ENCODE data around the gene GHR.

The GHR gene

GRCh38 chr5:42606464-42606869 is 183.2 kb downstream of the GHR start:
- no peaks in the 10 kb centered on the region for H3K4me1 Mint-ChIP-seq (ENCODE audit: low read depth)
- no peaks in the 10 kb centered on the region for H3K36me3 Mint-ChIP-seq
- no peak overlapping the region for H3K27ac Mint-ChIP-seq
- no peak overlapping the region for H3K4me3 Mint-ChIP-seq
- H3K27me3 Mint-ChIP-seq, result peaks cover 15% of the 10 kb centered on the region
- no peaks in the 10 kb centered on the region for H3K9me3 Mint-ChIP-seq (ENCODE audit: low read depth)

GRCh38 chr5:42611437-42611836 is 188.2 kb downstream of the GHR start:
- peaks cover 18% of the 10 kb centered on the region for H3K27me3 Mint-ChIP-seq
- no peak overlapping the region for H3K4me3 Mint-ChIP-seq
- no peaks in the 10 kb centered on the region for H3K36me3 Mint-ChIP-seq
- H3K27ac Mint-ChIP-seq, result no peak overlapping the region
- no peaks in the 10 kb centered on the region for H3K9me3 Mint-ChIP-seq (ENCODE audit: low read depth)
- H3K4me1 Mint-ChIP-seq (ENCODE audit: low read depth), result no peaks in the 10 kb centered on the region

- Mint-ChIP-seq H3K27ac (no peak overlapping the region), H3K4me1 (ENCODE audit: low read depth) (no peaks in the 10 kb centered on the region), H3K36me3 (no peaks in the 10 kb centered on the region), H3K9me3 (ENCODE audit: low read depth) (no peaks in the 10 kb centered on the region), H3K27me3 (peaks cover 11% of the 10 kb centered on the region), H3K4me3 (no peak overlapping the region)
Observed at GRCh38 chr5:42612750-42613366, 189.6 kb downstream of the GHR start.

DNA sequence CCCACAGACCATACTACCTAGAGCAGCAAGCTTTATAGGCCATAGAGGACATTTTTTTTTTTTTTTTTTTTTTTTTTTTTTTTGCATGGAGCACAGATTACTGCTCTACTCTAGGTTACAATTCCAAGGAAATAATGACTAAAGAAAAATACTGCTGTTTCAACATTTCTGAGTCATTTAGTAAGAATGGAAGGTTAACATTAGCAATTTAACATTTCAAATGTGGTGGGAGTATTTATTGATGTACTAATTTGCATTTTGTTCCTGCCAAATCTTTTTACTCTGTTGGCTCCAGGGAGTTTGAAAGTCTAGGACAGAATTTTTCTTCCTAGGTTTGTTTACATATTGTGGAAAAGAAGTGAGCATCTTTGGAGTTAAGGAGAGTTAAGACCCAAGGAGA is 191.3 kb downstream of the GHR start:
- Mint-ChIP-seq H3K9me3 (ENCODE audit: low read depth) (no peaks in the 10 kb centered on the region), H3K4me3 (no peak overlapping the region), H3K36me3 (no peaks in the 10 kb centered on the region), H3K27ac (no peak overlapping the region), H3K27me3 (peaks cover 9% of the 10 kb centered on the region), H3K4me1 (ENCODE audit: low read depth) (no peaks in the 10 kb centered on the region)

- Mint-ChIP-seq H3K9me3 (ENCODE audit: low read depth) (no peaks in the 10 kb centered on the region), H3K27ac (no peak overlapping the region), H3K27me3 (peaks cover 5% of the 10 kb centered on the region), H3K4me3 (no peak overlapping the region), H3K36me3 (no peaks in the 10 kb centered on the region), H3K4me1 (ENCODE audit: low read depth) (no peaks in the 10 kb centered on the region)
Observed at GRCh38 chr5:42620579-42621216, 197.5 kb downstream of the GHR start.

GRCh38 chr5:42621242-42621641 is 198.0 kb downstream of the GHR start:
- H3K36me3 Mint-ChIP-seq, result no peaks in the 10 kb centered on the region
- no peaks in the 10 kb centered on the region for H3K9me3 Mint-ChIP-seq (ENCODE audit: low read depth)
- H3K27me3 Mint-ChIP-seq, result peaks cover 1% of the 10 kb centered on the region
- no peaks in the 10 kb centered on the region for H3K4me1 Mint-ChIP-seq (ENCODE audit: low read depth)
- no peak overlapping the region for H3K27ac Mint-ChIP-seq
- H3K4me3 Mint-ChIP-seq, result no peak overlapping the region

DNA sequence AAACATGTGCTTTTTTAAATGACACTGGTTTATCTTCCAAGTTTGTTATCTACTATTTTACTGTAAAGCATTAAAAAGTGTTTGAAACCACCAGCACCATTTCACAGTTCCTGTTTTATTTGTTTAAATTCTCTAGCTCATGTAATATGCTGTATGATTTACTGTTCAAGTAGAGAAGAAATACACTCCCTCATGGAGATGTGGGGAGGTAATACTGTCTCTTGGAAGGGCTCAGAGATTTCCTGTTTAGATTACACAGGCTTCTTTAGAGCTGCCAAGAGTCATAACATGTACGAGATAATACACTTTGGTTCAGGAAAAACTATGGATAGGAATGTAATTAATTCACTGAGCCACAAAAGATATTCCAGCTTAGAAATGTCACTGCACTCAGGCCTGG is 198.4 kb downstream of the GHR start:
- Mint-ChIP-seq H3K27me3 (no peaks in the 10 kb centered on the region), H3K4me1 (ENCODE audit: low read depth) (no peaks in the 10 kb centered on the region), H3K9me3 (ENCODE audit: low read depth) (no peaks in the 10 kb centered on the region), H3K4me3 (no peak overlapping the region), H3K36me3 (no peaks in the 10 kb centered on the region), H3K27ac (no peak overlapping the region)

- no peaks in the 10 kb centered on the region for H3K36me3 Mint-ChIP-seq
- no peak overlapping the region for H3K27ac Mint-ChIP-seq
- no peaks in the 10 kb centered on the region for H3K4me1 Mint-ChIP-seq (ENCODE audit: low read depth)
- no peaks in the 10 kb centered on the region for H3K9me3 Mint-ChIP-seq (ENCODE audit: low read depth)
- no peak overlapping the region for H3K4me3 Mint-ChIP-seq
- no peaks in the 10 kb centered on the region for H3K27me3 Mint-ChIP-seq
Observed at GRCh38 chr5:42624912-42625311, 201.7 kb downstream of the GHR start.

DNA sequence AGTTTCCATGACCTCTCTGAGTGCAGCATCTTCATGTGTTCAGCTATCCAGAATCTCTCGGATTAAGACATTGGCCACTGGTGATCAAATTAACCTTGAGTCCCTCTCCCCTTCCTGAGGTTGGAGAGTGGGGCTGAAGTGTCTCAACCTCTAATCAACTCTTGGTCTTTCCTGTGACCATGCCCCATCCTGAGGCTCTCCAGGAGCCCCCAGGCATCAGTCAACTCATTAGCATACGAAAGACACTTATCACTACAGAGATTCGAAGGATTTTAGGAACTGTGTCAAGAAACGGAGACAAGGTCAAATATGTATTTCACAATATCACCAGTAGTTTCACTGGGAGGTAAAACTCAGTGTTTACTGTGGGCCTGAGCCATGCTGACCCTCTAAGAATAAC is 203.2 kb downstream of the GHR start:
- Mint-ChIP-seq H3K36me3 (no peaks in the 10 kb centered on the region), H3K9me3 (ENCODE audit: low read depth) (no peaks in the 10 kb centered on the region), H3K27ac (no peak overlapping the region), H3K4me3 (no peak overlapping the region), H3K27me3 (no peaks in the 10 kb centered on the region), H3K4me1 (ENCODE audit: low read depth) (no peaks in the 10 kb centered on the region)

DNA sequence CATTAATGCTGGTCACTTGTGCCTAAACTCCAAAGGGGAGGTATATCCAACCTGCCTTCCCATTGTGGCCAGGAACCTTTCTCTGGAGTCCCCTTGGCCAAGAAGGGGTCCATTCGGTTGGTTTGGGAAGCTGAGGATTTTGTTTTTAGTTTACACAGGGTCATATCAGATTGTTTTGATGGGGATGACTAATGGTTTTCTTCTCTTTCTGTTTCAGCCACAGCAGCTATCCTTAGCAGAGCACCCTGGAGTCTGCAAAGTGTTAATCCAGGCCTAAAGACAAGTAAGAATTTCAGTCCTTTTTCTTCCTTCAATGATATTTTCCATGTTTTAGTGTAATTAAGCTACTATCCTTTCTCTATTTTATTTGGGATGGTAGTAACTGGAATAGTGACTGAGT is 205.6 kb downstream of the GHR start:
- no peak overlapping the region for H3K4me3 Mint-ChIP-seq
- H3K9me3 Mint-ChIP-seq (ENCODE audit: low read depth), result no peaks in the 10 kb centered on the region
- no peaks in the 10 kb centered on the region for H3K27me3 Mint-ChIP-seq
- no peaks in the 10 kb centered on the region for H3K4me1 Mint-ChIP-seq (ENCODE audit: low read depth)
- no peak overlapping the region for H3K27ac Mint-ChIP-seq
- H3K36me3 Mint-ChIP-seq, result no peaks in the 10 kb centered on the region

GRCh38 chr5:42629284-42629683 is 206.0 kb downstream of the GHR start:
- no peaks in the 10 kb centered on the region for H3K9me3 Mint-ChIP-seq (ENCODE audit: low read depth)
- H3K36me3 Mint-ChIP-seq, result no peaks in the 10 kb centered on the region
- H3K27ac Mint-ChIP-seq, result no peak overlapping the region
- H3K4me3 Mint-ChIP-seq, result no peak overlapping the region
- no peaks in the 10 kb centered on the region for H3K4me1 Mint-ChIP-seq (ENCODE audit: low read depth)
- H3K27me3 Mint-ChIP-seq, result no peaks in the 10 kb centered on the region

DNA sequence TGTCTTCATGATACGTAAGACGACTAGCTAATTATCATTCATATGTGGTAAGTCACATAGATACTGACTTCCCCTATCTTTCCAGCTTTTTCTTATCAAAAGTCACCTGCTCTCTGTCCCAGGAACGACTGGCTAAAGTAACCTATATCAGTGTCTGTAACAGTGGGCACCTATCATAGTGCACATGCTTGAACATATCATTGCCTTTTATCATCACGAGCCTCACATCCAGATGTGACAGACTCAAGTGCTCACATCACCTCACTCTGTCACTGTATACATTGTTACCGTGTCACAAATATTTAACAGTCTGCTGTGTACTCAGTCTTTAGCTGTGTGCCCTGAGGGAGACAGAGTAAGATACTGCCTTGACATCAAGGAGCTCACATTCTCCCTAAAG is 208.0 kb downstream of the GHR start:
- Mint-ChIP-seq H3K4me3 (no peak overlapping the region), H3K4me1 (ENCODE audit: low read depth) (no peaks in the 10 kb centered on the region), H3K9me3 (ENCODE audit: low read depth) (no peaks in the 10 kb centered on the region), H3K27me3 (no peaks in the 10 kb centered on the region), H3K36me3 (no peaks in the 10 kb centered on the region), H3K27ac (no peak overlapping the region)

DNA sequence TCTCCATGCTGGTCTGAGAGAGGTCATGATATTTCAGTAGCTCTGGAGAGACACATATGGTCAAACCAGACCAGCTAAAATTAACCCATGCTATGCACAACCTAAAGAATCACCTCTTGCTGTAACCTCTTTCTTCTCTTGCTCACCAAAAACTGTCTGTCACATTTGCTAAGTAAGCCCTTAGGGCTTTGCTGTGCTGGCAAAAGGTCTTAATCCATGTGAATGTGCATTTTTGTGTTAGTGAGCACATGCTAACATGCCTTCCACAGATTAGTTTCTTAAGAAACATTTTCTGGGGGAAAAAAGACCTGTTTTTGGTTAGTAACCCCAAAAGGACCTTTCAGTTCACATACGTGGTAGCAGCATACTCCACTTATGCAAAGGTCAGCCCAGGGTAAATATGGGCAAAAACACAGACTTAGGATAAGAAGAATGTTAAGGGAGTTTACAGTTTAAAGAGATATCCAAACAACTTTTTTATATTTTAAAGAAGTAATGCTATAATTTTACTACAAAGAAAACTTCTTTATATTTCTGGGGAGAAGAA is 209.2 kb downstream of the GHR start:
- H3K27me3 Mint-ChIP-seq, result no peaks in the 10 kb centered on the region
- H3K4me3 Mint-ChIP-seq, result no peak overlapping the region
- no peaks in the 10 kb centered on the region for H3K4me1 Mint-ChIP-seq (ENCODE audit: low read depth)
- no peaks in the 10 kb centered on the region for H3K36me3 Mint-ChIP-seq
- no peak overlapping the region for H3K27ac Mint-ChIP-seq
- H3K9me3 Mint-ChIP-seq (ENCODE audit: low read depth), result no peaks in the 10 kb centered on the region

DNA sequence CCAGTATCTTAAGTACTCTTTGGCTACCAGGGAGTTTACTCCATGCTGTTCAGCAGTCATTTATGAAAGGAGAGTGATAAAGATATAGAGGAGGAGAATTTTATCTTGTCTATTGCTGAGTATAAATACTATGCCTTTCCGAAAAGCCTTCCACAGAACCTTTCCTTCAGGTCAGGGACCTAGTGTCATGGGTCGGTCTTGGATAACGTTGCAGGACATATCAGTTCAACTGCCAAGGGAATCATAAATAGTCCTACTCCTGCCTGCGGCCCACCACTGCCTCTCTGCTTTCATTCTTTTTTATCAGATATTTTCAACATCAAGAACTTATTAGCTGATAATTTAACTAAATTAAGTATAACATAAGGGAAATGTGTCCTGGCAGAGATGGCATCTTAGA is 211.3 kb downstream of the GHR start:
- H3K27ac Mint-ChIP-seq, result no peak overlapping the region
- no peaks in the 10 kb centered on the region for H3K36me3 Mint-ChIP-seq
- peaks cover 2% of the 10 kb centered on the region for H3K27me3 Mint-ChIP-seq
- H3K4me3 Mint-ChIP-seq, result no peak overlapping the region
- H3K9me3 Mint-ChIP-seq (ENCODE audit: low read depth), result no peaks in the 10 kb centered on the region
- no peaks in the 10 kb centered on the region for H3K4me1 Mint-ChIP-seq (ENCODE audit: low read depth)

DNA sequence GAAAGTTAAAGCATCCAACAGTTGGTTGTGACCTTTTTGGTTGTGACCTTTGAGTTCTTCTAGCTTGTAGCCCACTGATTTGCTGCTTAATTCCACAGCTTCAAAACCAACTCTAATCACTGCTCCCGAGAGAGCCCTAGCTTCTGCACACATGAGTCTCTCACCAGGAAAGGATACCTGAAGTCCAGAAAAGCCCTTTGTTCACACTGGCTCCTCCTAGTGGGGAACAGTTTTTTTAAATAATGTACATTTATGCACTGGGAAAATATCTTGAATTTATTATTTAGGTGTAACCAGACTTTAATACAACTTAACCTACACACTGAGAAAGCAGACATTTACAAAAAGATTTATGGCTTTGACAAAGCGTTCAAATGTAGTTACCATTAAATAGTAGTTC is 213.2 kb downstream of the GHR start:
- Mint-ChIP-seq H3K4me3 (no peak overlapping the region), H3K4me1 (ENCODE audit: low read depth) (no peaks in the 10 kb centered on the region), H3K9me3 (ENCODE audit: low read depth) (no peaks in the 10 kb centered on the region), H3K27me3 (peaks cover 3% of the 10 kb centered on the region), H3K36me3 (no peaks in the 10 kb centered on the region), H3K27ac (no peak overlapping the region)

DNA sequence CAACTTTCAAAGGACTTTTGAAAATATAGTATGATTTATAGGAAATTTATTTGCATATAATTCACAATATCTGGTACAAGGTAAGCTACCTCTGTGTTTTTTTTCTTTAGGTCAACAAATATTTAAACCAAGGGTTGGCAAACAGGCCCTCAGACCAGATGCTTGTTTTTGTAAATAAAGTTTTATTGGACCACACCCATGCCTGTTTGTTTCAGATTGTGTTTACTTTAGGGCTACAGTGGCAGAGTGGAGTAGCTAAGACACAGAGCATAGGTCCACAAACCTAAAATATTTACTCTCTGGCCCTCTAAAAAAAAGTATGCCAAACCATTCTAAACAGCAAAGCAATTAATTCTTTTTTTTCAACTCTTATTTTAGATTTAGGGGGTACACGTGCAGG is 213.7 kb downstream of the GHR start:
- Mint-ChIP-seq H3K4me1 (ENCODE audit: low read depth) (no peaks in the 10 kb centered on the region), H3K4me3 (no peak overlapping the region), H3K27ac (no peak overlapping the region), H3K36me3 (no peaks in the 10 kb centered on the region), H3K27me3 (peaks cover 3% of the 10 kb centered on the region), H3K9me3 (ENCODE audit: low read depth) (no peaks in the 10 kb centered on the region)

All from activated naive CD8-positive, alpha-beta T cell (primary cell).